Heart left ventricle (tissue), 16 donors: ENCODE data around the gene DMBX1. TPM values are rescaled to one million over a fixed set of nuclear protein-coding genes. Genes with fewer than 3 reads are reported as not detected.

ENCODE experiments used
- ATAC-seq, 4 donors: fragments of 200-7000 bp; cut with Tn5 transposase; one replicate each; pipeline ENCODE4 v1.9.1; 2020 to 2022; ENCODE audit warnings: moderate library complexity in 4 of 4, mild to moderate bottlenecking in 3 of 4, moderate number of reproducible peaks in 1 of 4
- DNase-seq, 5 donors: peaks; one replicate each; pipeline ENCODE4 v3.0.0-alpha.2; 2020
- H3K27ac ChIP-seq, 12 donors: fragments of 200-600 bp; sonication (generic) in 4 of 12; one replicate each; pipeline versions ENCODE4 v1.5.0 to v1.8.0; 2016 to 2022; ENCODE audit warnings: mild to moderate bottlenecking in 2 of 12
- H3K27me3 ChIP-seq, 9 donors: fragments of 200-600 bp; sonication (generic) in 2 of 9; one replicate each; pipeline versions ENCODE4 v1.5.1 to v1.8.0; 2016 to 2022; ENCODE audit warnings: mild to moderate bottlenecking in 3 of 9
- H3K36me3 ChIP-seq, 9 donors: fragments of 200-600 bp; sonication (generic) in 2 of 9; one replicate each; pipeline versions ENCODE4 v1.5.0 to v1.8.0; 2018 to 2022; ENCODE audit warnings: mild to moderate bottlenecking in 2 of 9
- H3K4me1 ChIP-seq, 12 donors: fragments of 200-600 bp; sonication (generic) in 4 of 12; one replicate each; pipeline versions ENCODE4 v1.5.0 to v1.8.0; 2016 to 2022; ENCODE audit warnings: mild to moderate bottlenecking in 3 of 12
- H3K4me3 ChIP-seq, 12 donors: fragments of 200-600 bp; sonication (generic) in 4 of 12; one replicate each; pipeline versions ENCODE4 v1.5.0 to v1.8.0; 2017 to 2022; ENCODE audit warnings: mild to moderate bottlenecking in 9 of 12, moderate library complexity in 4 of 12
- H3K9me3 ChIP-seq, 12 donors: fragments of 200-600 bp; sonication (generic) in 4 of 12; one replicate each; pipeline versions ENCODE4 v1.5.0 to v1.8.0; 2016 to 2022; ENCODE audit warnings: mild to moderate bottlenecking in 1 of 12
- POLR2A ChIP-seq, 2 donors: fragments of 450-650 bp; IDR thresholded peaks; one replicate each; pipeline ENCODE4 v1.6.1; 2017; ENCODE audit warnings: antibody characterized with exemption in 2 of 2, mild to moderate bottlenecking in 2 of 2, moderate library complexity in 2 of 2
- WGBS, 4 donors: extraction: QIAGEN DNeasy Blood & Tissue Kit in 2 of 4; methylation state at CpG; one replicate each; pipeline versions ENCODE4 v1.1.5 to v1.1.7; 2013 to 2018; 5-methylcytosine and 5-hydroxymethylcytosine counted together
- intact Hi-C, 10 donors: fragments of 100-400 bp; cut with DNase I; formaldehyde crosslinking; loops; one replicate each; pipeline versions ENCODE4 v1.11.1 to v1.14.2; 2022
- polyA plus RNA-seq, 2 donors: library from polyadenylated mRNA; stranded (reverse); fragments of 200-250 nt; gene quantifications; one replicate each; pipeline ENCODE4 v1.2.3, GENCODE V29; 2013
- total RNA-seq, 9 donors: library from RNA; depleted of rRNA in 2 of 9; stranded (reverse); fragments of >200 nt in 2 of 9; fragmentation: NEBNext Ultra II Directional in 3 of 9; extraction: Animal tissue kit (Norgen Biotek cat#: 25700) in 3 of 9; gene quantifications; one replicate each; pipeline versions ENCODE4 v1.1.0 to v1.2.4, GENCODE V29; 2016 to 2023
- TF ChIP-seq, protein P1 (sequence below), 12 donors: fragments of 200-600 bp; sonication (generic) in 4 of 12; IDR thresholded peaks; one replicate each; pipeline versions ENCODE4 v1.5.0 to v1.8.0; 2018 to 2022; ENCODE audit warnings: antibody characterized with exemption in 12 of 12, mild to moderate bottlenecking in 5 of 12
- donor health status: ischemic (EF 13 %, LVEDD 7.1; RV severe dilation, severe dysfunction).
- donor health status: healthy with polysubstance abuse.
- donor health status: DM: no; HTN: yes; CAD: no.
- donor health status: DM: no; HTN: no; CAD: no.
- donor health status: ischemic (EF 25% LVEDD 6.9; RV normal size, moderate dysfunction).
- donor health status: ischemic (EF 25% LVEDD 5.7; RV mildly dilated, moderate dysfunction).
- donor health status: healthy.
- donor health status: DM: yes; HTN: yes; CAD: no.
- donor health status: ischemic (EF 35%, LVEDD 5.7; RV mildly dilated, moderate dysfunction).
- donor health status: nonischemic (EF 11% LVEDD 7.7; RV severe dilation, severe dysfunction).
- donor health status: DM: yes; HTN: yes; CAD: no.
- donor health status: PGD.
- donor health status: ischemic (EF 29% LVEDD 5.4; RV normal size, mild dysfunction).
- donor health status: nonischemic (EF 23%, LVEDD 6.1; RV moderate dilation, normal function).

Gene DMBX1
- total and polyA plus RNA-seq, 11 donors = not detected

DNA sequence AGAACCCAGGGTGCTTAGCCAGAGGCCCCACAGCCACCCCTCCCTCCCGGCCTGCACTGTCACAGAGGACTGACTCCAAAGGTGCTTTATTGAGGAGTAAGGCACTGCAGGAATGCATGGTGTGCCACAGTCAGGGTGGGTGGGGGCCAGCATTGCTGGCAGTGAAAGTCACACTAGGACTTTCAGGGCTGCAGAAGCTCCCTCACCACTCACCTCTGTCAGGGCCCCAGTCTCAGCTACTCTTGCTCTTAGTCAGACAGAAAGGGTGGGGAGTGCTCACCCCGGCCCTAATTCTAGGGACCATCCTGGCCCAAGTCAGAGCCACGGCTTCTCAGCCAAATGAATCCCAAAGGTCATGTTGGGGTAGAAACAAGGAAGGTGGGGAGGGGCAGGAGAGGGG, 42.5 kb downstream of the DMBX1 start:
- H3K27me3 ChIP-seq = peaks cover 0 to 54% (median 11%) of the 10 kb centered on the region in 9 donors
- intact Hi-C loops = loop anchor here in 9 of 10 donors (2.0 to 5.0 kb wide), 3 partner anchors 190 to 195 kb away; no protein-coding TSS in a partner anchor
- 59 to 72% (median 68%) methylated on average over 3 of the region's 3 CpGs for WGBS, 4 donors

GRCh38 chr1:46532498-46533178, 43.0 kb downstream of the DMBX1 start:
- H3K36me3 ChIP-seq = no peaks in the 10 kb centered on the region
- peaks cover 0 to 49% (median 10%) of the 10 kb centered on the region in 9 donors for H3K27me3 ChIP-seq
- TF ChIP-seq, protein P1, sequence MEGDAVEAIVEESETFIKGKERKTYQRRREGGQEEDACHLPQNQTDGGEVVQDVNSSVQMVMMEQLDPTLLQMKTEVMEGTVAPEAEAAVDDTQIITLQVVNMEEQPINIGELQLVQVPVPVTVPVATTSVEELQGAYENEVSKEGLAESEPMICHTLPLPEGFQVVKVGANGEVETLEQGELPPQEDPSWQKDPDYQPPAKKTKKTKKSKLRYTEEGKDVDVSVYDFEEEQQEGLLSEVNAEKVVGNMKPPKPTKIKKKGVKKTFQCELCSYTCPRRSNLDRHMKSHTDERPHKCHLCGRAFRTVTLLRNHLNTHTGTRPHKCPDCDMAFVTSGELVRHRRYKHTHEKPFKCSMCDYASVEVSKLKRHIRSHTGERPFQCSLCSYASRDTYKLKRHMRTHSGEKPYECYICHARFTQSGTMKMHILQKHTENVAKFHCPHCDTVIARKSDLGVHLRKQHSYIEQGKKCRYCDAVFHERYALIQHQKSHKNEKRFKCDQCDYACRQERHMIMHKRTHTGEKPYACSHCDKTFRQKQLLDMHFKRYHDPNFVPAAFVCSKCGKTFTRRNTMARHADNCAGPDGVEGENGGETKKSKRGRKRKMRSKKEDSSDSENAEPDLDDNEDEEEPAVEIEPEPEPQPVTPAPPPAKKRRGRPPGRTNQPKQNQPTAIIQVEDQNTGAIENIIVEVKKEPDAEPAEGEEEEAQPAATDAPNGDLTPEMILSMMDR (IDR thresholded peaks at IDR 0.05) = peak; percentile 56 to 83 (median 66)
- no peak for TF ChIP-seq POLR2A (IDR thresholded peaks at IDR 0.05)
- peaks cover 0 to 11% (median 2%) of the 10 kb centered on the region in 12 donors for H3K4me1 ChIP-seq
- peak overlapping the region in 9 of 12 donors; percentile 33 to 58 (median 48) for H3K4me3 ChIP-seq
- 1 to 2% (median 2%) methylated on average over 25 to 31 of the region's 31 CpGs for WGBS, 4 donors
- ATAC-seq (peak in 3 of 4 donors; percentile 77 to 84 (median 82)), DNase-seq (peak; percentile 55 to 84 (median 73))
- no peaks in the 10 kb centered on the region for H3K9me3 ChIP-seq
- intact Hi-C loops = loop anchor here in 9 of 10 donors (2.0 to 5.0 kb wide), 3 partner anchors 190 to 195 kb away; no protein-coding TSS in a partner anchor
- peak overlapping the region in 6 of 12 donors; percentile 26 to 71 (median 58) for H3K27ac ChIP-seq

More for the DNA sequence above, 42.5 kb downstream of the DMBX1 start:
- H3K36me3 ChIP-seq = no peaks in the 10 kb centered on the region
- no peak for DNase-seq
- no peak overlapping the region for H3K4me3 ChIP-seq
- no peaks in the 10 kb centered on the region for H3K9me3 ChIP-seq
- no peak overlapping the region for H3K27ac ChIP-seq
- peaks cover 0 to 11% (median 2%) of the 10 kb centered on the region in 12 donors for H3K4me1 ChIP-seq
- ATAC-seq = no peak
- TF ChIP-seq, protein P1 (IDR thresholded peaks at IDR 0.05) = no peak
- no peak for TF ChIP-seq POLR2A (IDR thresholded peaks at IDR 0.05)

GRCh38 chr1:46533179-46533864, 43.7 kb downstream of the DMBX1 start:
- peaks cover 0 to 47% (median 8%) of the 10 kb centered on the region in 9 donors for H3K27me3 ChIP-seq
- H3K36me3 ChIP-seq = no peaks in the 10 kb centered on the region
- intact Hi-C loops = loop anchor here in 9 of 10 donors (2.0 to 5.0 kb wide), 3 partner anchors 189 to 194 kb away; no protein-coding TSS in a partner anchor
- H3K4me1 ChIP-seq = peaks cover 0 to 11% (median 2%) of the 10 kb centered on the region in 12 donors
- TF ChIP-seq, protein P1 (IDR thresholded peaks at IDR 0.05) = no peak
- no peak for TF ChIP-seq POLR2A (IDR thresholded peaks at IDR 0.05)
- peak overlapping the region in 10 of 12 donors; percentile 21 to 58 (median 48) for H3K4me3 ChIP-seq
- no peaks in the 10 kb centered on the region for H3K9me3 ChIP-seq
- ATAC-seq (peak in 3 of 4 donors; percentile 17 to 54 (median 51)), DNase-seq (peak in 1 of 5 donors; percentile 58)
- peak overlapping the region in 10 of 12 donors; percentile 26 to 71 (median 50) for H3K27ac ChIP-seq
- WGBS, 4 donors = 4 to 40% (median 7%) methylated on average over 8 to 71 of the region's 71 CpGs

GRCh38 chr1:46535063-46535462, 45.4 kb downstream of the DMBX1 start:
- Histone ChIP-seq H3K9me3 (no peaks in the 10 kb centered on the region), H3K27me3 (peaks cover 0 to 40% (median 5%) of the 10 kb centered on the region in 9 donors), H3K4me1 (peaks cover 0 to 11% (median 2%) of the 10 kb centered on the region in 12 donors), H3K36me3 (no peaks in the 10 kb centered on the region), H3K4me3 (no peak overlapping the region), H3K27ac (no peak overlapping the region)
- intact Hi-C loops = loop anchor here in 1 of 10 donors (2.0 kb wide), 1 partner anchor 190 kb away; no protein-coding TSS in a partner anchor
- WGBS, 4 donors = 48 to 61% (median 59%) methylated on average over 2 of the region's 2 CpGs
- ATAC-seq (peak in 1 of 4 donors; percentile 33), DNase-seq (no peak)
- TF ChIP-seq, protein P1 (IDR thresholded peaks at IDR 0.05) = peak in 8 of 12 donors; percentile 9 to 41 (median 30)
- TF ChIP-seq POLR2A (IDR thresholded peaks at IDR 0.05) = no peak
